GM19372 (cell line): Measurements from ENCODE around the gene SLC43A1.
"Not testable (repeated sequence)": the region's sequence is repeated elsewhere in the genome, so short reads cannot be mapped to it uniquely, and the experiment has no call there.

Source experiments
- ATAC-seq: cut with Tn5 transposase; IDR thresholded peaks from one replicate; pipeline ENCODE4 v1.9.1; 2021; ENCODE audit warnings: mild to moderate bottlenecking, low read depth, moderate library complexity; ENCODE audit not compliant: unreplicated experiment

Gene SLC43A1

DNA sequence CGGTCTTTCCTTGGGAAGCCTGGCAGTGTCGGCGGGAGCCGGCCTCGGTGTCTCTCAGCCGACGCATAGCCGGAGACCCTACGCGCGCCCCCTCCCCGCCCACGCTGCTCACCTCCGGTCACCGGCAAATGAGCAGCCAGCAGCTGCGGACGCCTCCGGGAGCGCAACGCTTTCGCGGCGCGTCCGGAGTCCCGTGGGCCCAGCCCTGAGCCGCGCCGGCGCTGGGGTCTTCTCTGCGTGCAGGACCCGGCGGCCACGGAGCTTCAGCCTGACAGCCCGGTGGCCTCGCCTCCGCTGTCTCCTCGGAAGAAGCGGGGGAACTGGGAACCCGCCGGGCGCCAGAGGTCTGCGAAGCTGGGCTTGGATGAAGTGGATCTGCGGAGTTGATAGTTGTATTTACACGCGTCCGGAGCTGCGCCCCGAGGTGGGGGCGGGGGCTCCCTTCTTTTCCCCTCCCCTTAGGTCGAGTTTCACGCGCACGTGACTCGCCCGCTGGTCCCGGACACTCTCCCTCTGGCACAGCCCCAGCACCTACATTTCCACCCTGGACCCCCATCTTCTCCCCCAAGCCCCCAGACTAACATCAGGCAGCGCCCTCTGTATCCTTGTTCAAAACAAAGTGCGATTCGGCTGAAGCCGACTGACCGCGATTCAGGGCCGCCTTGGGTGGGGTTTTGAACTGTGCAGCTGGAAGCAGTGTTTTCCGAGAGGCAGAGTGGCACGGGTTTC lies at the start of gene SLC43A1:
TSS of gene SLC43A1 (minus strand) at position 371 of the 729 bp plus-strand sequence. CDS start 1,591 bp downstream, outside the sequence.
- peak; percentile 42 for ATAC-seq

DNA sequence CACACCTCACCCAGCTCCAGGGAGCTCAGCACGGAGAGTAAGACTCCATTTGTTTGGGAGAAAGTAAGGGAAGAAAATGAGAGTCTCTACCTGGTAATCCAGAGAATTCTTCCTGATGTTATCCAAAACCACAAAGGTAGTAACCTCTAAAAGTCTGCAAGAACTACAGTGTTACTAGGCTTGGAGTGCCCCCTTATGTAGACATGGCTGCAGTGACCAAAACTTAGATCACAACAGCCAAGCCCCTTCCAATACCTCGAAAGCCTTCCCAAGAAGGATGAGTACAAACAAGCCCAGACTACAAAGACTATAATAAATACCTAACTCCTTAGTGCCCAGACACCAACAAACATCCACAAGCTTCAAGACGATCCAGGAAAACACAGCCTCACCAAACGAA lies 47.1 kb upstream of the SLC43A1 start:
- ATAC-seq, result no peak

DNA sequence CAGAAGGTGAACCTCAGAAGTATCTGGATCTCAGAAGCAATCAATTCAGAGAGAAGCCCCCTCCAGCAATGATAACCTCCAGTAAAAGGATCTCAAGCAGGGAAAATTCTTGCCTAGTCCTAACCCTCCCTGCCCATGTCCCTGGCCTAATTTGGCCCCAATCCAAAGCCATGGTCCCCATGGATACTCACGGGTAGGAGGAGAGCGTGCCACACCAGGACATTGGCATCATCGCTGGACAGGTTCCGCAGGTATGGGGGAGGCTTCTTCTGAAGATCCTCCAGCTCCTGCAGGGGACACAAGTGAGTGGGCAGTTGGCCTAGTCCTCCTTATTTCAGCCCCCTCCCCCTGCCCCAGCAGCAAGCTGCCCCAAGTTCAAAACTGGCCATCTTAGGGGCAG lies 44.6 kb upstream of the SLC43A1 start:
- no peak for ATAC-seq

DNA sequence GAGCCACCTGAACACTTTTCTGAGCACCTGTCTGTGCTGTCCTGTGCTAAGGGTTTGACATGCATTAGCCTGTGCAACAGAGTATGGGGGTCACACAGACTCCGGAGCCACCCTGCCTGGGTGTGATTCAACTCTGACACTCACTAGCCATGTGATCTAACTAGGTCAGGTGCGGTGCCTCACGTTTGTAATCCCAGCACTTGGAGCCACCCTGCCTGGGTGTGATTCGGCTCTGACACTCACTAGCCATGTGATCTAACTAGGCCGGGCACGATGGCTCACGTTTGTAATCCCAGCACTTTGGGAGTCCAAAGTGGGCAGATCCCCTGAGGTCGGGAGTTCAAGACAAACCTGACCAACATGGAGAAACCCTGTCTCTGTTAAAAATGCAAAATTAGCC lies 40.5 kb upstream of the SLC43A1 start:
- ATAC-seq, result no peak

DNA sequence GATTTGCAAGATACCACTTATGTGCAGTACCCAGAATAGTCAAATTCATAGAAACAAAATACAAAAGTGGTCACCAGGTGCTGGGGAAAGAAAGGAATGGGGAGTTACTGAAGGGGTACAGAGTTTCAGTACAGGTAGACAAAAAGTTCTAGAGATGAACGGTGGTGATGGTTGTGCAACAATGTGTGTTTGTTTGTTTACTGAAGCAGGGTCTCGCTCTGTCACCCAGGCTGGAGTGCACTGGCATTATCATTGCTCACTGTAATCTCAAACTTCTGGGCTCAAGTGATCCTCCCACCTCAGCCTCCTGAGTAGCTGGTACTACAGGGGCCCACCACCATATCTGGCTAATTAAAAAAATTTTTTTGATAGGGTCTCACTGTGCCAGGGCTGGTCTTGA lies 39.9 kb upstream of the SLC43A1 start:
- ATAC-seq, result no peak

- ATAC-seq, result no peak
Observed at GRCh38 chr11:57552479-57552878, 37.0 kb upstream of the SLC43A1 start.

GRCh38 chr11:57551941-57552340 lies 36.4 kb upstream of the SLC43A1 start:
- ATAC-seq, result no peak

DNA sequence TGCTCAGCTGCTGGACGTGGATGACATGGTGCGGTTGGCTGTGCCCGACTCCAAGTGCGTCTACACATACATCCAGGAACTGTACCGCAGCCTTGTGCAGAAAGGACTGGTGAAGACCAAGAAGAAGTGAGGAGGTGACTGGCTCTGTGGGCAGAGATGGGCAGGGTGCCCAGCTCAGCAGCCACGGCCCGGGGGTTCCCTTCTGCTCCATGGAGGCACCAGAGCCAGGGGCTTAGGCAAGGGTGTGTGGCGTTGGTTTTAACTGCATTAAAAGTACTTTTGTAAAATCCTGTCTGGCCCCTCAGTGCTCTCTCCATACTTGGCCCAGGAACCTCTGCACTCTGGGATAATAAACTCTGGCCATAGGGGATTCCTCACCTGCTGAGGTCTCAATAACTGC lies 34.5 kb upstream of the SLC43A1 start:
- ATAC-seq, result no peak

GRCh38 chr11:57547854-57548377 lies 32.4 kb upstream of the SLC43A1 start:
- peak; percentile 90 for ATAC-seq

- ATAC-seq, result peak; percentile 66
Observed at GRCh38 chr11:57546869-57547475, 31.5 kb upstream of the SLC43A1 start.

DNA sequence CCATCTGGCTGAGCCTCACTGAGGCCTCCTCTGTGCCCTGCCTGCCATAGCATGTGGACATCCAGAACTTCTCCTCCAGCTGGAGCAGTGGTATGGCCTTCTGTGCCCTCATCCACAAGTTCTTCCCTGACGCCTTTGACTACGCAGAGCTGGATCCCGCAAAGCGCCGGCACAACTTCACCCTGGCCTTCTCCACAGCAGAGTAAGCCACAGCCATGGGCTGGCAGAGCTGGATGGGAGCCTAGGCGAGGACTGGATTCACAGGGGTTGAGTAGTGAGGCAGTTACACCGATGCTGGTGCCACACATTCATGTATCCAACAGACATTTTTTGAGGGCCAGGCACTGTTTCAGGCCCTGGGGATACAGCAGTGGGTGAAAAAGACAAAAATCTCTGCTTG lies 30.9 kb upstream of the SLC43A1 start:
- no peak for ATAC-seq

DNA sequence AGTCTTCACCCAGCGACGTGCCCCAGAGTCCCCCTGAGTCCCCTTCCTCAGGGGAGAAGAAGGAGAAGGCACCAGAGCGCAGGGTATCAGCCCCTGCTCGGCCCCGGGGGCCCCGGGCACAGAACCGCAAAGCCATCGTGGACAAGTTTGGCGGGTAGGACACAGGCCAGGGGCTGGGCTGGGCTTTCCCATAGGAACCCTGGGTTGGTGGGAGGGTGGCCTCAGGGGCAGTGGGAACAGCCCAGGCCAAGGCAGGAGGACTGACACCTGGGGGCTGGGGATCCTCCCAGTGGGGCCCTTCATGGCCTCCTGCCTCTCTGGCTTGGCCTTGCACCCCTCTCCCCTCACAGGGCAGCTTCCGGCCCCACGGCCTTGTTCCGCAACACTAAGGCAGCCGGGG lies 30.4 kb upstream of the SLC43A1 start:
- ATAC-seq, result no peak

GRCh38 chr11:57544566-57544965 lies 29.1 kb upstream of the SLC43A1 start:
- ATAC-seq, result no peak

DNA sequence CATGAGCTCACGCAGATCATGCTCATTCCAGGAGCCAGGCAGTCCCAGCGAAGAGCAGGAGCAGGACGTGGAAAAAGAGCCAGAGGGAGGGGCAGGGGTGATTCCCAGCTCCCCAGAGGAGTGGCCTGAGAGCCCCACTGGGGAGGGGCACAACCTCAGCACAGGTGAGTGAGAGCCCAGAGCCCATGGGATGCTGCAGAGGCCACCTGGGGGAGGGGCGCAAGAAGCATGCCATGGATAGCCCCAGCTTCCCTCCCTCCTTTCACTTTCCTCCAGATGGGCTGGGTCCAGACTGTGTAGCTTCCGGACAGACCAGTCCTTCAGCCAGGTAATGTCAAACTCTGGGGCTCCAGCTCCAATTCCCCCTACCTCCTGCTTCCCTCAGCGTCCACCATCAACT lies 28.1 kb upstream of the SLC43A1 start:
- no peak for ATAC-seq

GRCh38 chr11:57542582-57542981 lies 27.1 kb upstream of the SLC43A1 start:
- ATAC-seq, result no peak

GRCh38 chr11:57541169-57541568 lies 25.7 kb upstream of the SLC43A1 start:
- ATAC-seq, result no peak

- ATAC-seq, result no peak
Observed at GRCh38 chr11:57539342-57539741, 23.8 kb upstream of the SLC43A1 start.

DNA sequence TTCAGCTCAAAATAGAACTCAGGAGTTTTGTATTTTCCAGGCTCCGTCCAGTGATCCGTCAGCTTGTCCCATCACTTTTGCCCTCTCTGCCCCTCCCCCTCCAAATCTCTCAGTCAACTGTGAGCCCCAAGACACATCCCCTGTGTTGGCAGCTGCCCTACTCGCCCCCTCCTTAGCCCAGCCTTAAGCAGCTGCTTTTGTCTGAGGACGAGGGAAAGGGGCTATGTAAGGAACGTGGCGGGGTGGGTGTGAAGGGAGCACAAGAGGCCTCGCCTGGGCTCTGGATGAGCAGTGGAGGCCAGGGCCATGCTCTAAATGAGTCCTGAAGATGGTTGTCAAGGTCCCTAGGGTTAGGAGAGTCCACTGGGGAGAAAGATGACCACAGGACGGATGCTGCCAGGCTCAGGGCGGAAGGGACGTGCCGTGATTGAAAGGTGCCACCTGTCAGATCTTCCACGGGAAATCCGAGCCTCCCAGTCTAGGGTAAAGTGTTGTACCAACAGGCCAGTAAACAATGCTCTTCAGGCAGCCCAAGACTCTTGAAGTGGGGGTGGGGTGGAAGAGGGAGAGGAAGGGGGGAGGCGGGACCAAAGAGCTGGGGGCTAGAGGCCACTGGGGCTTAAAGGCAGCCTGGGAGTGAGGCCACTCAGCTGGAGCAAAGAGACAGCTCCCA lies 21.6 kb upstream of the SLC43A1 start, which contains the start of gene SMTNL1:
TSS of gene SMTNL1 (plus strand) at position 649 of the 673 bp plus-strand sequence. CDS start 5,048 bp downstream, outside the sequence.
- no peak for ATAC-seq

- not testable (repeated sequence) for ATAC-seq
Observed at GRCh38 chr11:57534449-57534848, 18.9 kb upstream of the SLC43A1 start.

DNA sequence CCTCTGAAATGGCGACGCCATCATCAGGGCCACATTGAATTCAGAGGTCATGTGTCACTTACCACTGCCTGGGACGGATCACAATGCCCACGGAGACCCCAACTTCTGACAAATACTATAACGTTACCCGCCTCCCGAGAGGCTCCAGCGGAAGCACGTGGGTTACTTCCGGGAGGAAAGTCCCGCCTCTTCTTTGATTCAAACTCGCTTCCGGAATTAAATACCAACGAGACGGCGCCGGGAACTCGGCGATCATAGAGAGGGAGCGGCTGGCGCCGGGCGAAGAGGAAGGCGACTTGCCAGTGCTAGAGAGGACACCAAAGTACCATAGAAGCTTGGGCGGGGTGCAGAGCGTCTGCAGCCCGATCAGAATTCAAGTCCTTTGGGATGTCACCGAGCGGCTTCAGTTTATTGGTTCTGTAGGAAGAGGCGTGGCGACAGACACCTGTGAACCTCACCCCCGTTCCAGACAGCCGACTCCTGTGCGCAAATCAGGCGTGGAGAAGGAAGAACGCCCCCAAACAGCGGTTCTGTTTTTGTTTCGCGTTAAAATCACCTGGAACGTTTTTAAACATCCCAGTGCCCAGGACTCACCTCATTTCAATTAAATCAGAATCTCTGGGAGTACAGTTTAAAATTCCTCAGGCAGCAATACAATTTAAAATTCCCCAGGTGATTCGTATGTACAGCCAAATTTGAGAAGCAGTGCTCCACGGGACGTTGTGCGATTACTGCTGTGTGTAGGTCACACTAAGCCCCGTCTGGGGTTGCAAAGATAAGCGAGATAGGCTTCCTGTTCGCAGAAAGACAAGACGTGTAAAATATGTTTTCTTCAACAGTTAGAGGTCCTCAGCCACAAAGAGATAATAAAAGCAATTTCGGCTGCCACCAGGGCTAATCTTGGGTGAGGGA lies 15.3 kb upstream of the SLC43A1 start, which contains the start of gene TIMM10:
TSS of gene TIMM10 (minus strand) at position 159 of the 912 bp plus-strand sequence. CDS start 565 bp downstream, outside the sequence.
- ATAC-seq, result peak; percentile 97
